Activated CD4-positive, alpha-beta memory T cell treated with anti-CD3 and anti-CD28 coated beads for 36 hours (primary cell): ENCODE results near the gene FADS2. TPM values are rescaled to one million over a fixed set of nuclear protein-coding genes. Genes with fewer than 3 reads are reported as not detected.

ENCODE experiments used
- CTCF ChIA-PET: fragments of 350-600 bp; sonication (Branson Sonifier 250); formaldehyde crosslinking; loops from one replicate; lab custom pipeline; 2021; ENCODE audit warnings: antibody characterized with exemption, inconsistent platforms; lab: Charles Lee
- POLR2A ChIA-PET: fragments of 350-600 bp; sonication (Branson Sonifier 250); formaldehyde crosslinking; loops from one replicate; lab custom pipeline; 2021; ENCODE audit warnings: antibody characterized with exemption; lab: Charles Lee
- DNase-seq: peaks from one replicate; pipeline ENCODE4 v3.0.0-alpha.2; 2020
- H3K27ac Mint-ChIP-seq: one replicate; pipeline ENCODE4 v1.8.0; 2021; ENCODE audit warnings: mixed read lengths
- H3K27me3 Mint-ChIP-seq: one replicate; pipeline ENCODE4 v1.8.0; 2021; ENCODE audit warnings: mixed read lengths
- H3K36me3 Mint-ChIP-seq: one replicate; pipeline ENCODE4 v1.8.0; 2021; ENCODE audit warnings: mixed read lengths
- H3K4me1 Mint-ChIP-seq: one replicate; pipeline ENCODE4 v1.8.0; 2021; ENCODE audit warnings: low read depth, mixed read lengths
- H3K4me3 Mint-ChIP-seq: one replicate; pipeline ENCODE4 v1.8.0; 2021; ENCODE audit warnings: mild to moderate bottlenecking, mixed read lengths
- H3K9me3 Mint-ChIP-seq: one replicate; pipeline ENCODE4 v1.8.0; 2021; ENCODE audit warnings: mixed read lengths
- intact Hi-C: fragments of 100-400 bp; cut with micrococcal nuclease; formaldehyde crosslinking; loops from one replicate; pipeline ENCODE4 v1.15.1; 2023
- total RNA-seq, 2 experiments: library from RNA; stranded (reverse); gene quantifications; one replicate each; pipeline ENCODE4 v1.2.3, GENCODE V29; 2021

Gene FADS2
- total RNA-seq, 2 experiments from 2014 or later = 58.2 to 60.8 TPM

- Mint-ChIP-seq H3K36me3 (no peaks in the 10 kb centered on the region), H3K4me1 (peaks cover 2% of the 10 kb centered on the region), H3K27ac (no peak overlapping the region), H3K4me3 (no peak overlapping the region), H3K9me3 (no peaks in the 10 kb centered on the region), H3K27me3 (no peaks in the 10 kb centered on the region)
- intact Hi-C loops = no loop called here
- POLR2A ChIA-PET = no interaction called here
- CTCF ChIA-PET = interaction anchor here (1.2 to 2.0 kb wide), 2 partner anchors 13 to 195 kb away, joined by 3 to 8 read pairs; no protein-coding TSS in a partner anchor
- no peak for DNase-seq
Observed at GRCh38 chr11:61886643-61887042, 58.5 kb downstream of the FADS2 start.

GRCh38 chr11:61887839-61888494 is 59.9 kb downstream of the FADS2 start:
- peaks cover 2% of the 10 kb centered on the region for H3K4me1 Mint-ChIP-seq
- ChIA-PET POLR2A (no interaction called here), CTCF (interaction anchor here (1.5 to 5.0 kb wide), 2 partner anchors 12 to 220 kb away, joined by 7 to 28 read pairs; no protein-coding TSS in a partner anchor)
- H3K27me3 Mint-ChIP-seq = no peaks in the 10 kb centered on the region
- intact Hi-C loops = no loop called here
- DNase-seq = no peak
- no peaks in the 10 kb centered on the region for H3K36me3 Mint-ChIP-seq
- no peaks in the 10 kb centered on the region for H3K9me3 Mint-ChIP-seq
- H3K27ac Mint-ChIP-seq = no peak overlapping the region
- no peak overlapping the region for H3K4me3 Mint-ChIP-seq

DNA sequence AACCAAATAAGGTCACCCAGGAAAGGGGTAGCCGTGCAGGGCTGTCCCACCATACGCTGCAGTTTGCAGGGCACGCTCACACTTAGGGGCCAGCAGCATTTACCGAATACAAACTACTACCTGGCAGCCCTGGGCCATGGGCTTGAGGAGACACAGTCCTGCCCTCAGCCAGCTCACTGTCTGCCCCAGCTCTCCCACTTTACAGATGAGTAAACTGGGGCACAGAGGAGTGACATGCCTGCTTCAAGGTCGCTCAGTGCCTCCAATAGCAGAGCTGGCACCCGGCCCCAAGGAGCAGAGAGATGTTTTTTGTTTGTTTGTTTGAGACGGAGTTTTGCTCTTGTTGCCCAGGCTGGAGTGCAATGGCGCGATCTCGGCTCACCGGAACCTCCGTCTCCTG is 60.5 kb downstream of the FADS2 start:
- no peak overlapping the region for H3K27ac Mint-ChIP-seq
- no peak overlapping the region for H3K4me3 Mint-ChIP-seq
- no peaks in the 10 kb centered on the region for H3K36me3 Mint-ChIP-seq
- H3K27me3 Mint-ChIP-seq = no peaks in the 10 kb centered on the region
- no peaks in the 10 kb centered on the region for H3K9me3 Mint-ChIP-seq
- intact Hi-C loops = no loop called here
- ChIA-PET CTCF (interaction anchor here (1.1 to 5.0 kb wide), 4 partner anchors 9 to 219 kb away, joined by 3 to 28 read pairs (median 8); no protein-coding TSS in a partner anchor), POLR2A (no interaction called here)
- no peak for DNase-seq
- H3K4me1 Mint-ChIP-seq = peaks cover 2% of the 10 kb centered on the region

DNA sequence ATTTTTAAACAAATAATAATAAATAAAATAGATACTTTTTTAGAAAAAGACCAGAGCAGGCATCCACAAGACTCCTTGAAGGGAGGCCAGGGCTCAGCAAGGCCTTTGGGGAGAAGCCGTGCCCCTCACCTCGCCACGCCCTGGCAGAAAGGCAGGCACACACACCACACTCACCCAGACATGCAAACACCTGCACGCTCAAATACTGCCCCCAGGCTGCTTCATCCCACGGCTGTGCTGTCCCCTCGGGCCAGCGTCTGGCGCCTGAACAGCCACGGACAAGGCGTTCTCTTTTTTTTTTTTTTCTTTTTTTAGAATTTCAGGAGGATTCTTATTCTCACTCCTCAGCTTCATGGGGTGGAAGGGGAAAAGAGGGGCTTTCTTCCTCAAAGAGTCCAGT is 61.7 kb downstream of the FADS2 start:
- intact Hi-C loops = no loop called here
- H3K27ac Mint-ChIP-seq = no peak overlapping the region
- no peaks in the 10 kb centered on the region for H3K36me3 Mint-ChIP-seq
- CTCF ChIA-PET = interaction anchor here (2.4 to 5.0 kb wide), 2 partner anchors 10 to 192 kb away, joined by 8 to 28 read pairs; no protein-coding TSS in a partner anchor
- H3K27me3 Mint-ChIP-seq = no peaks in the 10 kb centered on the region
- H3K4me3 Mint-ChIP-seq = no peak overlapping the region
- H3K4me1 Mint-ChIP-seq = peaks cover 2% of the 10 kb centered on the region
- DNase-seq = no peak
- H3K9me3 Mint-ChIP-seq = no peaks in the 10 kb centered on the region
- POLR2A ChIA-PET = no interaction called here

DNA sequence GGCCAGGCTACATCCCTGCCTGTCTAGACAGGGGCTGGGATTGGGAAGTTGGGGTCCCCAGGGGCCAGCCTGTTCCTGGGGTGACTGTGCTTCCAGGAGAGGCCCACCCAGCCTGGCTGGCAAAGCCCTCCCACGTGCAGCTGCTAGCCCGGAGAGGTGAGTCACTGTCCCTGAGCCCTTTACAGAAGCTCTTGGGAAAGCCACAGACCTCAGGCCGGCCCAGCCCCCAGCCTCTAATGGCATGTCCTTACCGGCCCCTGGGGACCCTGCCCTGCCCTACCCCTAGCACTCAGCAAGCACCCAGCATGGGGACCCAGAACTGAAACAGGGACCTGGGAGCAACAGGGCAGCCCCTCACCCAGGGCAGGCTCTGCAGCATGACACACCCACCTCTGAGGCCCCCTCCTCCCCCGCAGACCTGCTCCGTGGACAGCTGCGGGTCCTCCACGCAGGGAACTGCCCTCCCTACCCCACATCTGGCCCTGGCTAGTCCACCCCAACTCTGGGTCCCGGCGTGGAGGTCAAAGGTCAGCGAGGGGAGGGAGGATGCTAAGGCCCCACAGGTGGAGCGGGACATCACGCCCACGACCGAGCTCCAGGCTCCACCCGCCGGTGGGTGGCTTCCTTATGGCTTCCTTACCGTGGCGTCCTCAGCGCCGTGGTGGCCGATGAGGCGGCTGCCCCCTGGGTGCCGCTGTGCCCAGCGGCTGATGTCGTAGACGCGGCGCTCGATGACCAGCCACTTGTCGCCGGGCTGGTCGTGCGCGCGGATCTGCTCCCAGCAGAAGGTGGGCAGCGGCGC is 62.6 kb downstream of the FADS2 start:
- no peaks in the 10 kb centered on the region for H3K27me3 Mint-ChIP-seq
- H3K4me3 Mint-ChIP-seq = peak overlapping the region; percentile 81
- no peaks in the 10 kb centered on the region for H3K9me3 Mint-ChIP-seq
- POLR2A ChIA-PET = no interaction called here
- no peaks in the 10 kb centered on the region for H3K36me3 Mint-ChIP-seq
- CTCF ChIA-PET = interaction anchor here (0.9 to 5.0 kb wide), 4 partner anchors 9 to 192 kb away, joined by 3 to 28 read pairs (median 6); no protein-coding TSS in a partner anchor
- H3K4me1 Mint-ChIP-seq = peaks cover 2% of the 10 kb centered on the region
- H3K27ac Mint-ChIP-seq = peak overlapping the region; percentile 23
- intact Hi-C loops = no loop called here
- peak; percentile 55 for DNase-seq

GRCh38 chr11:61891331-61892084 is 63.4 kb downstream of the FADS2 start, which contains the start of gene FADS3:
FADS3 (minus strand) TSS chr11:61891545; CDS start chr11:61891381, 164 bp downstream.
- no peaks in the 10 kb centered on the region for H3K9me3 Mint-ChIP-seq
- intact Hi-C loops = no loop called here
- DNase-seq = peak; percentile 62
- peak within 1 kb of the TSS; percentile 23 for H3K27ac Mint-ChIP-seq
- ChIA-PET POLR2A (no interaction called here), CTCF (interaction anchor here (0.9 to 15.1 kb wide), 6 partner anchors 8 to 217 kb away, joined by 3 to 417 read pairs (median 8); no protein-coding TSS in a partner anchor)
- H3K4me1 Mint-ChIP-seq = peaks cover 2% of the 10 kb centered on the region
- no peaks in the 10 kb centered on the region for H3K27me3 Mint-ChIP-seq
- H3K36me3 Mint-ChIP-seq = no peaks in the 10 kb centered on the region
- peak within 1 kb of the TSS; percentile 81 for H3K4me3 Mint-ChIP-seq

DNA sequence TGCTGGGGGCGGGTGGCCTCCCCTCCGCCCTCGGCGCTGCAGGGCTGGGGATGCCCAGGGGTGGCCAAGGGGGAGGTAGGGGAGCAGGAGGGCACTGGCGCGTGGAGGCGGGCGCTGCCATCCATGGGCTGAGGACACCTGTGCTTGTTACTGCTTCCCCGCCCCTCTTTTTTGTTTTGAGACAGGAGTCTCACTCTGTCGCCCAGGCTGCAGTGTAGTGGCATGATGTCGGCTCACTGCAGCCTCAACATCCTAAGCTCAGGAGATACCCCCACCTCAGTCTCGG is 63.9 kb downstream of the FADS2 start:
- CTCF ChIA-PET = interaction anchor here (1.2 to 15.1 kb wide), 5 partner anchors 8 to 216 kb away, joined by 4 to 417 read pairs (median 11); no protein-coding TSS in a partner anchor

DNA sequence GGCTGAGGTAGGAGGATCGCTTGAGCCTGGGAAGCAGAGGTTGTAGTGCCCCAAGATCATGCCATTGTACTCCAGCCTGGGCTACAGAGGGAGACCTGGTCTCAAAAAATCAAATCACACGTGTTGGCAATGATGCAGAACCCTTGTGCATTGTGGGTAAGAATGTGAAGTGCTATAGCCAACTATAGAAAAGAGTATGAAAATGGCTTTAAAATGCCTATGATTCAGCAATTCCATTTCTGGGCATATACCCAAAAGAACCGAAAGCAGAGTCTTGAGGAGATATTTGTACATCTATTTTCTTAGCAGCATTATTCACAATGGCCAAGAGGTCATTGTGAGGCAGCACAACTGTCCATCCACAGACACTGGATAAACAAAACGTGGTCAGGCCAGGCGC is 65.9 kb downstream of the FADS2 start:
- Mint-ChIP-seq H3K4me3 (no peak overlapping the region), H3K9me3 (no peaks in the 10 kb centered on the region), H3K27ac (no peak overlapping the region), H3K27me3 (no peaks in the 10 kb centered on the region), H3K36me3 (no peaks in the 10 kb centered on the region), H3K4me1 (peaks cover 3% of the 10 kb centered on the region)
- ChIA-PET CTCF (interaction anchor here (2.5 to 15.1 kb wide), 2 partner anchors 189 to 214 kb away, joined by 11 to 417 read pairs; no protein-coding TSS in a partner anchor), POLR2A (no interaction called here)
- intact Hi-C loops = no loop called here
- no peak for DNase-seq

More for the DNA sequence above, 63.9 kb downstream of the FADS2 start:
- POLR2A ChIA-PET = no interaction called here
- intact Hi-C loops = no loop called here
- Mint-ChIP-seq H3K36me3 (no peaks in the 10 kb centered on the region), H3K27me3 (no peaks in the 10 kb centered on the region), H3K27ac (no peak overlapping the region), H3K9me3 (no peaks in the 10 kb centered on the region), H3K4me1 (peaks cover 2% of the 10 kb centered on the region), H3K4me3 (peak overlapping the region; percentile 54)
- DNase-seq = no peak

- Mint-ChIP-seq H3K4me1 (peaks cover 9% of the 10 kb centered on the region), H3K36me3 (no peaks in the 10 kb centered on the region), H3K27me3 (no peaks in the 10 kb centered on the region), H3K9me3 (no peaks in the 10 kb centered on the region), H3K27ac (no peak overlapping the region), H3K4me3 (no peak overlapping the region)
- CTCF ChIA-PET = interaction anchor here (1.1 to 15.1 kb wide), 5 partner anchors 25 to 213 kb away, joined by 3 to 417 read pairs (median 237); partner anchors contain the start of gene BEST1
- intact Hi-C loops = loop anchor here (5.0 kb wide), 1 partner anchor 72 kb away; the partner anchor contains the start of gene FTH1
- POLR2A ChIA-PET = no interaction called here
- no peak for DNase-seq
Observed at GRCh38 chr11:61895046-61895717, 67.1 kb downstream of the FADS2 start.

GRCh38 chr11:61895718-61896059 is 67.6 kb downstream of the FADS2 start:
- ChIA-PET POLR2A (no interaction called here), CTCF (interaction anchor here (0.5 to 15.1 kb wide), 7 partner anchors 25 to 212 kb away, joined by 3 to 417 read pairs (median 49); partner anchors contain the start of gene BEST1)
- peaks cover 9% of the 10 kb centered on the region for H3K4me1 Mint-ChIP-seq
- no peak for DNase-seq
- H3K27me3 Mint-ChIP-seq = no peaks in the 10 kb centered on the region
- H3K9me3 Mint-ChIP-seq = no peaks in the 10 kb centered on the region
- H3K36me3 Mint-ChIP-seq = no peaks in the 10 kb centered on the region
- intact Hi-C loops = loop anchor here (5.0 kb wide), 1 partner anchor 72 kb away; the partner anchor contains the start of gene FTH1
- no peak overlapping the region for H3K27ac Mint-ChIP-seq
- H3K4me3 Mint-ChIP-seq = no peak overlapping the region
